B cell (primary cell): ENCODE data around the gene GSE1. TPM values are rescaled to one million over a fixed set of nuclear protein-coding genes. Genes with fewer than 3 reads are reported as not detected.

Experiments
- ATAC-seq: fragments of 200-7000 bp; cut with Tn5 transposase; one replicate; pipeline ENCODE4 v1.10.0; 2021; ENCODE audit warnings: low read depth, mild to moderate bottlenecking, moderate number of reproducible peaks, moderate library complexity
- CTCF ChIA-PET: fragments of 350-600 bp; sonication (Branson Sonifier 250); formaldehyde crosslinking; loops from one replicate; lab custom pipeline; 2021; ENCODE audit warnings: antibody characterized with exemption, inconsistent platforms; lab: Charles Lee
- POLR2A ChIA-PET: fragments of 350-600 bp; sonication (Branson Sonifier 250); formaldehyde crosslinking; loops from one replicate; lab custom pipeline; 2021; ENCODE audit warnings: antibody characterized with exemption; lab: Charles Lee
- DNase-seq: peaks from one replicate; pipeline ENCODE4 v3.0.0; 2013
- H2AFZ ChIP-seq: 2 replicates; pipeline ENCODE4 v1.6.1; 2012; ENCODE audit warnings: mild to moderate bottlenecking, low read depth, low read length; ENCODE audit not compliant: insufficient read depth, poor library complexity, severe bottlenecking
- H3K27ac ChIP-seq, 2 donors: 1 replicate in 1 of 2; 2 replicates in 1 of 2; pipeline ENCODE4 v1.5.1; 2012 to 2013; ENCODE audit warnings: low read length in 2 of 2, mild to moderate bottlenecking in 2 of 2, moderate library complexity in 1 of 2
- H3K27me3 ChIP-seq, 4 experiments: fragments of 200-600 bp in 1 of 4; sonication (generic) in 1 of 4; replicated peaks in 1 of 4; 1 replicate in 2 of 4; 2 replicates in 2 of 4; pipeline versions ENCODE4 v1.6.1 to v1.7.0; 2013 to 2016; ENCODE audit warnings: low read length in 3 of 4, mild to moderate bottlenecking in 2 of 4, mixed read lengths in 1 of 4, moderate library complexity in 1 of 4; ENCODE audit not compliant: insufficient read depth in 4 of 4, control insufficient read depth in 3 of 4; ENCODE audit errors: control extremely low read depth in 1 of 4
- H3K36me3 ChIP-seq, 2 experiments: replicated peaks in 1 of 2; 1 replicate in 1 of 2; 2 replicates in 1 of 2; pipeline versions ENCODE4 v1.6.1 to v1.7.1; 2013; ENCODE audit warnings: low read length in 1 of 2; ENCODE audit not compliant: insufficient read depth in 2 of 2, control insufficient read depth in 1 of 2; ENCODE audit errors: control extremely low read depth in 1 of 2, extremely low read depth in 1 of 2
- H3K4me1 ChIP-seq, 2 donors: fragments of 200-600 bp in 1 of 2; sonication (generic) in 1 of 2; 1 replicate in 1 of 2; 2 replicates in 1 of 2; pipeline versions ENCODE4 v1.5.1 to v1.6.1; 2013 to 2017; ENCODE audit warnings: low read length in 2 of 2; ENCODE audit not compliant: control insufficient read depth in 2 of 2, insufficient read depth in 2 of 2
- H3K4me2 ChIP-seq: replicated peaks from 2 replicates; pipeline ENCODE3; 2012; ENCODE audit warnings: mild to moderate bottlenecking, low read depth, low read length; ENCODE audit not compliant: poor library complexity, severe bottlenecking
- H3K4me3 ChIP-seq, 5 experiments: fragments of 200-600 bp in 1 of 5; sonication (generic) in 1 of 5; 1 replicate in 3 of 5; 2 replicates in 2 of 5; pipeline versions ENCODE4 v1.5.1 to v1.7.0; 2011 to 2016; ENCODE audit warnings: low read length in 4 of 5, mild to moderate bottlenecking in 4 of 5, low read depth in 2 of 5, control low read depth in 1 of 5, moderate library complexity in 1 of 5; ENCODE audit not compliant: insufficient read depth in 1 of 5; ENCODE audit errors: control extremely low read depth in 1 of 5, extremely low read depth in 1 of 5
- H3K79me2 ChIP-seq: fragments of 200-600 bp; sonication (generic); one replicate; pipeline ENCODE4 v1.6.0; 2016; ENCODE audit warnings: low read length; ENCODE audit not compliant: control insufficient read depth, insufficient read depth
- H3K9ac ChIP-seq: fragments of 200-600 bp; sonication (generic); 2 replicates; pipeline ENCODE4 v1.6.1; 2017; ENCODE audit warnings: mild to moderate bottlenecking, low read length, moderate library complexity
- H3K9me3 ChIP-seq, 3 donors: one replicate each; pipeline versions ENCODE4 v1.6.1 to v1.7.1; 2013; ENCODE audit warnings: low read length in 2 of 3; ENCODE audit not compliant: control insufficient read depth in 2 of 3, insufficient read depth in 1 of 3; ENCODE audit errors: control extremely low read depth in 1 of 3
- H4K20me1 ChIP-seq: 2 replicates; pipeline ENCODE4 v1.6.0; 2012; ENCODE audit warnings: mild to moderate bottlenecking, low read length; ENCODE audit not compliant: insufficient read depth, control insufficient read depth, poor library complexity, severe bottlenecking
- H3K27ac Mint-ChIP-seq: one replicate; pipeline ENCODE4 v1.8.0; 2021; ENCODE audit warnings: mixed read lengths
- H3K27me3 Mint-ChIP-seq: one replicate; pipeline ENCODE4 v1.8.0; 2021; ENCODE audit warnings: mixed read lengths
- H3K4me1 Mint-ChIP-seq: one replicate; pipeline ENCODE4 v1.8.0; 2021; ENCODE audit warnings: mixed read lengths
- H3K4me3 Mint-ChIP-seq: one replicate; pipeline ENCODE4 v1.8.0; 2021; ENCODE audit warnings: mixed read lengths
- H3K9me3 Mint-ChIP-seq: one replicate; pipeline ENCODE4 v1.8.0; 2022; ENCODE audit warnings: mixed read lengths; ENCODE audit not compliant: insufficient read depth
- EZH2 ChIP-seq: IDR thresholded peaks from 2 replicates; pipeline ENCODE4 v1.6.1; 2012; ENCODE audit warnings: borderline replicate concordance, low read depth, mild to moderate bottlenecking, moderate library complexity, low read length; ENCODE audit not compliant: insufficient read depth, poor library complexity, severe bottlenecking
- WGBS: methylation state at CpG from one replicate; pipeline ENCODE4 v1.1.5; 2013; ENCODE audit warnings: missing lambda C conversion rate; ENCODE audit not compliant: insufficient coverage; 5-methylcytosine and 5-hydroxymethylcytosine counted together
- intact Hi-C: fragments of 100-400 bp; cut with micrococcal nuclease; formaldehyde crosslinking; loops from one replicate; pipeline ENCODE4 v1.10.0; 2022
- polyA plus RNA-seq: library from polyadenylated mRNA; depleted of rRNA; stranded (reverse); fragments of >200 nt; gene quantifications from 2 replicates; pipeline ENCODE4 v1.2.3, GENCODE V29; 2012
- total RNA-seq, 2 donors: library from RNA; stranded (reverse); fragments of 120-200 nt in 1 of 2; gene quantifications; 1 replicate in 1 of 2; 2 replicates in 1 of 2; pipeline versions ENCODE4 v1.2.3 to v1.2.4, GENCODE V29; 2013 to 2022
- TF ChIP-seq, protein P1 (sequence below): fragments of 200-600 bp; IDR thresholded peaks from one replicate; pipeline ENCODE4 v1.8.0; 2022; ENCODE audit warnings: antibody characterized with exemption, mild to moderate bottlenecking

Gene GSE1
- total and polyA plus RNA-seq, 2 donors (not counting 1 experiment from before 2014, with no cell fraction given), result 57.3 to 76.1 TPM

DNA sequence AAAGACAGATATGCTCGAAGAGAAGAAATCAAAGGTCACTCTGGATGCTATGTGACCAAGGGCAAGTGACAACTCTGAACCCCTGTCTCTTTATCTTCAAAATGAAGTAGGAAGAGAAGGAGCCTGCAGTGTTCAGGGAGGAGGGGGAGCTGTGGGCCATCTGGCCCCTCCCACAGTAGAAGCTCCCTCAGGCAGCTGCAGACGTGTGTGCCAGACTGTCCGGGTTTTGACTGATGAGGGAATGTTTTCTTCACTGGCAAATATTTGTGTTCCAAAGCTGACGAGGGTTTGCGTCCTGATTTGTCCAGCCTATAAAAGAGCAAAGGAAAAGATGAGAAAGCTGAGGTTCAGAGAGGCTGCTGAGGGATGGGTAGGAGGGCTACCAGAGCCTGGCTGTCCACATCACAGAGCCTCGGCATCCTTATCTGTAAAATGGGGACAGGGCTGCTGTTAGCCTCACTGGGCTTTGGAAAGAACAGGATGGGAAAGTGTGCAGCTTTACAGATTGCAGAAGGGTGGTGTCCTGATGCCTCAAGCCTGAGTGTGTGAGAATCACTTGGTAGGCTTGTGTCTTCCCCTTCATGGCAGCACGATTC, 77.4 kb downstream of the GSE1 start:
- H3K4me1 Mint-ChIP-seq, result peaks cover 15% of the 10 kb centered on the region
- no peak overlapping the region for H3K27ac Mint-ChIP-seq
- DNase-seq, result no peak
- no peak overlapping the region for H3K4me3 Mint-ChIP-seq
- TF ChIP-seq, protein P1, sequence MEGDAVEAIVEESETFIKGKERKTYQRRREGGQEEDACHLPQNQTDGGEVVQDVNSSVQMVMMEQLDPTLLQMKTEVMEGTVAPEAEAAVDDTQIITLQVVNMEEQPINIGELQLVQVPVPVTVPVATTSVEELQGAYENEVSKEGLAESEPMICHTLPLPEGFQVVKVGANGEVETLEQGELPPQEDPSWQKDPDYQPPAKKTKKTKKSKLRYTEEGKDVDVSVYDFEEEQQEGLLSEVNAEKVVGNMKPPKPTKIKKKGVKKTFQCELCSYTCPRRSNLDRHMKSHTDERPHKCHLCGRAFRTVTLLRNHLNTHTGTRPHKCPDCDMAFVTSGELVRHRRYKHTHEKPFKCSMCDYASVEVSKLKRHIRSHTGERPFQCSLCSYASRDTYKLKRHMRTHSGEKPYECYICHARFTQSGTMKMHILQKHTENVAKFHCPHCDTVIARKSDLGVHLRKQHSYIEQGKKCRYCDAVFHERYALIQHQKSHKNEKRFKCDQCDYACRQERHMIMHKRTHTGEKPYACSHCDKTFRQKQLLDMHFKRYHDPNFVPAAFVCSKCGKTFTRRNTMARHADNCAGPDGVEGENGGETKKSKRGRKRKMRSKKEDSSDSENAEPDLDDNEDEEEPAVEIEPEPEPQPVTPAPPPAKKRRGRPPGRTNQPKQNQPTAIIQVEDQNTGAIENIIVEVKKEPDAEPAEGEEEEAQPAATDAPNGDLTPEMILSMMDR, result no peak
- TF ChIP-seq EZH2, result no peak
- Histone ChIP-seq H3K4me1 (peaks cover 14 to 26% of the 10 kb centered on the region in 2 donors), H2AFZ (no peak overlapping the region), H3K9ac (no peak overlapping the region), H3K4me3 (no peak overlapping the region), H4K20me1 (no peaks in the 10 kb centered on the region), H3K4me2 (no peak overlapping the region), H3K27me3 (peaks cover 0 to 13% (median 5%) of the 10 kb centered on the region in 4 experiments), H3K27ac (no peak overlapping the region), H3K9me3 (no peaks in the 10 kb centered on the region), H3K79me2 (peaks cover 16% of the 10 kb centered on the region), H3K36me3 (no peaks in the 10 kb centered on the region)
- no peaks in the 10 kb centered on the region for H3K9me3 Mint-ChIP-seq
- ChIA-PET CTCF (interaction anchor here (1.4 to 4.2 kb wide), 3 partner anchors 31 to 326 kb away, joined by 3 to 14 read pairs (median 6); no protein-coding TSS in a partner anchor), POLR2A (interaction anchor here (0.6 to 1.5 kb wide), 3 partner anchors 9 to 331 kb away, joined by 3 to 8 read pairs (median 3); no protein-coding TSS in a partner anchor)
- 78% methylated on average over 7 of the region's 7 CpGs for WGBS
- ATAC-seq, result no peak
- intact Hi-C loops, result no loop called here
- peaks cover 3% of the 10 kb centered on the region for H3K27me3 Mint-ChIP-seq
